ENCODE measurements around the gene SPRR3.
"Not testable (repeated sequence)": the region's sequence is repeated elsewhere in the genome, so short reads cannot be mapped to it uniquely, and the experiment has no call there.

SPRR3 gene

DNA sequence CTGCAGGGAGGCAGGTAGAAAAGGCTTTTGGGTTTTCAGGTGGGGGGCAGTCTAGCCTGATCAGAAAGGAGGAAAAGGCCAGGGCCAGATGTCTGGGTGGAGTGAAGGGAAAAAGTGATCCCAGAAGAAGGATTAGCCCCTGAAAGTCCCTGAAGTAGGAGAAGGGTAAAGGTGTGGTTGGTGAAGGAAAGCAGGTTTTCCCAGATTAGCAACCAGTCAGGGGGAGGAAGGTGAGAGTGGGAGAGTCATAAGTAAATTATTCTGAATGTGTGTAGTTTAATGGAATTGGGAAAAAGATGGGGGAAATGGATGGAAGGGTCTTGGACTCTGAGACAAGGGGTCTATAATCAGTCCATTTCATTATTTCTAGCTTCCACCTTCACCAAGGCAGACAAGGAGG lies 18.3 kb upstream of the SPRR3 start:
- no peak overlapping the region for H3K4me3 ChIP-seq (ENCODE audit: low read length)
- H3K9me3 ChIP-seq (ENCODE audit: control insufficient read depth, insufficient read depth, low read length), result no peaks in the 10 kb centered on the region
- no peak for DNase-seq (ENCODE audit: low read depth, low spot score)
- no peaks in the 10 kb centered on the region for H3K4me1 ChIP-seq (ENCODE audit: control insufficient read depth, insufficient read depth, low read length)
- no peaks in the 10 kb centered on the region for H3K27me3 ChIP-seq (ENCODE audit: control insufficient read depth, insufficient read depth, low read length)
- H3K27ac ChIP-seq (ENCODE audit: low read length), result no peak overlapping the region
- no peaks in the 10 kb centered on the region for H3K36me3 ChIP-seq (ENCODE audit: control insufficient read depth, insufficient read depth, low read length)

DNA sequence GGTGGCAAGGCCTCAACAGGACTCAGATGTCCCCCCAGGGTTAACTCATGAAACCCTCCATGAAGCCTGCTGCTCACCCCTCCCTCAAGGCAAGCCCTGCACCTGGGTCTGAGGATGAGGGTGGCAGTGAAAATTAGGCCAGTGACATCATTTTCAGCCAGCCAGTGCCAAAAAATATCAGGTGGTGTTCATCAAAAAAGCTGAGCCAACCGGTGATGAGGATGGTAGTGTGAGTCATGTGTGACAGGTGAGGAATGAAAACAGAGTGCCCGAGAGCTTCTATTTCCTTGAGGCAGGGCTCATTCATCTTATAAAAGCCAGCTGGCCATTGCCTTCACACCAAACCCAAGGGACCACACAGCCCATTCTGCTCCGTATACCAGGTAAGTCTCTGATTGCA lies 17.8 kb upstream of the SPRR3 start, which contains the start of gene SPRR1A:
Gene SPRR1A (plus strand): TSS at position 339 of the 400 bp plus-strand sequence. CDS start 1,150 bp downstream, outside the sequence.
- Histone ChIP-seq H3K27ac (ENCODE audit: low read length) (no peak within 1 kb of the TSS), H3K27me3 (ENCODE audit: control insufficient read depth, insufficient read depth, low read length) (no peaks in the 10 kb centered on the region), H3K36me3 (ENCODE audit: control insufficient read depth, insufficient read depth, low read length) (no peaks in the 10 kb centered on the region), H3K9me3 (ENCODE audit: control insufficient read depth, insufficient read depth, low read length) (no peaks in the 10 kb centered on the region), H3K4me1 (ENCODE audit: control insufficient read depth, insufficient read depth, low read length) (no peaks in the 10 kb centered on the region), H3K4me3 (ENCODE audit: low read length) (no peak within 1 kb of the TSS)
- DNase-seq (ENCODE audit: low read depth, low spot score), result no peak
- no CpG with 5 or more reads among the region's 3 CpGs for WGBS (ENCODE audit: insufficient coverage, insufficient read length)

DNA sequence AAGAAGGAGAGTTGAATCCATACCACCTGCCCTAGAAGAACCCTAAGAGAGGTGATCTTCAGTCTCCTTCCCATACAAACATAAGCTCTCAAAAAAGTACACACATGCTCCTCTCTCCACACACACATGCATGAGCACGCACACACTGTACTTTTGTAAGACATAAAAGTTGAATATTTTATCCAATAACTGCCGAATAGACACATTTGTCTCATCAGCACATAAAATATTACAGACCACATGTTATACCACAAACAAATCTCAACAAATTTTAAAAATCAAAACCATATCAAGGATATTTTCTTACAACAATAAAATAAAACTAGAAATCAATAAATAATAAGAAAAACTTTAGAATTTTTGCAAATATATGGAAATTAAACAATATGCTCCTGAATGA lies 15.0 kb upstream of the SPRR3 start:
- H3K4me3 ChIP-seq (ENCODE audit: low read length), result no peak overlapping the region
- no peaks in the 10 kb centered on the region for H3K36me3 ChIP-seq (ENCODE audit: control insufficient read depth, insufficient read depth, low read length)
- no CpG with 5 or more reads among the region's 2 CpGs for WGBS (ENCODE audit: insufficient coverage, insufficient read length)
- no peaks in the 10 kb centered on the region for H3K9me3 ChIP-seq (ENCODE audit: control insufficient read depth, insufficient read depth, low read length)
- no peak overlapping the region for H3K27ac ChIP-seq (ENCODE audit: low read length)
- H3K27me3 ChIP-seq (ENCODE audit: control insufficient read depth, insufficient read depth, low read length), result no peaks in the 10 kb centered on the region
- DNase-seq (ENCODE audit: low read depth, low spot score), result no peak
- no peaks in the 10 kb centered on the region for H3K4me1 ChIP-seq (ENCODE audit: control insufficient read depth, insufficient read depth, low read length)

DNA sequence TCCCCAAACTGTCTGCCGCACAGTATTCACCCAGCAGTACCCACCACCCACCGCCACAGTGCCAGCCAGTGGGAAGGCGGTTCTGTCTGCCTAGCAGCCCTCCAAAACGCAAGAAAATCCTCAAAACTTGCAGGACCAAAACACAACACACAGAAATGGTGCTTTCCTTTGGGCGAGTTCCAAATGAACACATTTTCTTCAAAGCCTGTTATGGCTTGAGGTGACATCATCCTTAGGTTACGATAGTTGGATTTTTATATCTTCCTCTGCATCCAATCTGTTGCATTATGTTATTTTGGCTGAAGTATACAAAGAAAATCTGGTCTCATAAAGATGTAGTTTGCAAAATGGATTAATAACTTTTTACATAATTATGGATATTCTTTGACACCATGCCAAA lies 8.4 kb upstream of the SPRR3 start:
- peaks cover 1% of the 10 kb centered on the region; the same call in 1 of the 2 replicates for H3K4me1 ChIP-seq (ENCODE audit: control insufficient read depth, insufficient read depth, low read length)
- no CpG with 5 or more reads among the region's 6 CpGs for WGBS (ENCODE audit: insufficient coverage, insufficient read length)
- H3K27ac ChIP-seq (ENCODE audit: low read length), result no peak overlapping the region
- no peak for DNase-seq (ENCODE audit: low read depth, low spot score)
- no peaks in the 10 kb centered on the region for H3K9me3 ChIP-seq (ENCODE audit: control insufficient read depth, insufficient read depth, low read length)
- H3K36me3 ChIP-seq (ENCODE audit: control insufficient read depth, insufficient read depth, low read length), result no peaks in the 10 kb centered on the region
- no peak overlapping the region for H3K4me3 ChIP-seq (ENCODE audit: low read length)
- H3K27me3 ChIP-seq (ENCODE audit: control insufficient read depth, insufficient read depth, low read length), result no peaks in the 10 kb centered on the region

DNA sequence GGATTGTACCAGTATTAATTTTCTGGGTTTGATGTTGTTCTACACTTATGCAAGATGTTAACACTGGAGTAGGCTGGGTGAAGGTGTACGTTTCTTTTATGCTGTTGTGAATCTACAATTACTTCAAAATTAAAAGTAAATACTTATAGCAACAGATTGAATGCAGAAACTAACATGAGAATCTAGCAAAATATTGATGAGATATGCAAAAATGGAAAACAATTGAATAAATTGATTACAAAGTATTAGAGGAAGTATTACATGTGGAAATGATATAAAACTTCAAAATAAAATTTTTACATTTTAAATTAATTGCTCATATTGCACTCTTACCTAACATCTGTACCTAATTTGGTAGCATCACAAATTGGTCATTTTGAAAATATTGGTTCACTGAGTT lies 5.7 kb upstream of the SPRR3 start:
- H3K4me1 ChIP-seq (ENCODE audit: control insufficient read depth, insufficient read depth, low read length), result peaks cover 1% of the 10 kb centered on the region; the same call in 1 of the 2 replicates
- no peak overlapping the region for H3K4me3 ChIP-seq (ENCODE audit: low read length)
- no peak overlapping the region for H3K27ac ChIP-seq (ENCODE audit: low read length)
- H3K36me3 ChIP-seq (ENCODE audit: control insufficient read depth, insufficient read depth, low read length), result no peaks in the 10 kb centered on the region
- no peaks in the 10 kb centered on the region for H3K9me3 ChIP-seq (ENCODE audit: control insufficient read depth, insufficient read depth, low read length)
- no peak for DNase-seq (ENCODE audit: low read depth, low spot score)
- H3K27me3 ChIP-seq (ENCODE audit: control insufficient read depth, insufficient read depth, low read length), result no peaks in the 10 kb centered on the region
- no CpG with 5 or more reads among the region's 1 CpG for WGBS (ENCODE audit: insufficient coverage, insufficient read length)

DNA sequence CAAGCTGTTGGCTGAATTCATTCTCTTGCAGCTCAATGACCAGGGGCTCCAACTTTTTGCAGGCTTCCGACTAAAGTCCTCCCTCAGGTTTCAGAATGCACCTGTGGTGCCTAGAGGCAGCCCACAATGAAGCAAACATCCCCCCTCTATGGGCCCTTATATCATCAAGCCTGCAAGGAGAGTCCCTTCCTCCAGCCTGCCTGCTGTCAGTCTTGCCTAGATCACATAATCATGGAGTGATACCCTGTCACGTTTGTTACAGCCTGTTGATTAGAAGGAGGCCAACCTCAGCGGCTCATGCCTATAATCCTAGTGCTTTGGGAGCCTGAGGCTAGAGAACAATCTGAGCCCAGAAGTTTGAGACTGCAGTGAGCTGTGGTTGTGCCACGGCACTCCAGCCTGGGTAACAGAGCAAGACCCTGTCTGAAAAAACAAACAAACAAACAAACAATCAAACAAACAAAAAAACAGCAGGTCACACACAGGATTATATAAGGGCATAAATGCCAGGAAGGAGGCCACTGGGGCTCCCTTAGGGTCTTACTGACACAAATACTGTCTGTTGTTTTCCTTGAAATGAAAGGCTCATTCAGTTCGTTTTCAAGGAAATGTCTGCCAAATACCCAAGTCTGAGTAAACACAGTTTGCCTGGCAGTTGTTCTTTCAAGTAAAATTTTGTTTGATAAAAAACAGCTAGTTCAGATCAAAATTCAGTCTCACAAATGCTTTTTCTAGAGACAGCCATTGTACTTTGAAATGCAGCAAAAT lies 4.7 kb upstream of the SPRR3 start:
- no CpG with 5 or more reads among the region's 5 CpGs for WGBS (ENCODE audit: insufficient coverage, insufficient read length)
- Histone ChIP-seq H3K27me3 (ENCODE audit: control insufficient read depth, insufficient read depth, low read length) (no peaks in the 10 kb centered on the region), H3K4me1 (ENCODE audit: control insufficient read depth, insufficient read depth, low read length) (peaks cover 1% of the 10 kb centered on the region; the same call in 1 of the 2 replicates), H3K4me3 (ENCODE audit: low read length) (no peak overlapping the region), H3K36me3 (ENCODE audit: control insufficient read depth, insufficient read depth, low read length) (no peaks in the 10 kb centered on the region), H3K9me3 (ENCODE audit: control insufficient read depth, insufficient read depth, low read length) (no peaks in the 10 kb centered on the region), H3K27ac (ENCODE audit: low read length) (no peak overlapping the region)
- DNase-seq (ENCODE audit: low read depth, low spot score), result no peak

DNA sequence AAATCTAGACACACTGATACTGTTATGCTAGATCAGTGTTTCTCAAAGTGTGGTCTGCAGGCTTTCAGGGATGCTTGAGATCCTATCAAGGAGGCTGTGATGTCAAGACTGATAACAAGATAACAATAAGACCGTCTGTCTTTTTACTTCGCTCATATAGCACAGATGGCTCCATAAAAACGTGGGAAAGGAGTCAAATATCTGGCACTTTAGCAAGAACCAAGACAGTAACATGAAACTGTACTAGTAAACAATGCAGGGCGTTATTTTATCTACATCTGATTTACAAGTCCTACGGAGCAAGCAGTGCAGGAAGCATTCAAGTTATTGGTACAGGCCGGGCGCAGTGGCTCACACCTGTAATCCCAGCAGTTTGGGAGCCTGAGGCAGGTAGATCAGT lies 3.6 kb upstream of the SPRR3 start:
- Histone ChIP-seq H3K9me3 (ENCODE audit: control insufficient read depth, insufficient read depth, low read length) (no peaks in the 10 kb centered on the region), H3K36me3 (ENCODE audit: control insufficient read depth, insufficient read depth, low read length) (no peaks in the 10 kb centered on the region), H3K4me3 (ENCODE audit: low read length) (no peak overlapping the region), H3K27me3 (ENCODE audit: control insufficient read depth, insufficient read depth, low read length) (no peaks in the 10 kb centered on the region), H3K4me1 (ENCODE audit: control insufficient read depth, insufficient read depth, low read length) (peaks cover 1% of the 10 kb centered on the region; the same call in 1 of the 2 replicates), H3K27ac (ENCODE audit: low read length) (no peak overlapping the region)
- no CpG with 5 or more reads among the region's 7 CpGs for WGBS (ENCODE audit: insufficient coverage, insufficient read length)
- no peak for DNase-seq (ENCODE audit: low read depth, low spot score)

DNA sequence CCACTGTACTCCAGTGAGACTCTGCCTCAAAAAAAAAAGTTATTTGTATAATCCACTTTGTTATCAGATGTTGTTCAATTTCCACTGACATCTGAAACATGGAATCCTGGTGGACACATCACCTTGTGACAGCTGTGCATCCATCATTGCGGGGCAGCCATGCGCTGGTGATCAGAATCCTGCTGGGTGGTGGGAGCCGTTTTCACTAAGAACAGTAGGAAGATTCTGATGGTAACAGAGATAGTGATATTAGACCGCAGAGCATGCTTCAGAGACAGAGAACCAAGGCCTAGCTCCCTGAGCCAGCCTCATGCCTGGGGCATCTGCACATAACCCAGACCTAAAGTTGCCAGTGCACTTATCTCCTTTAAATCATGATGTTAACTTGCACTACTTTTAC lies 3.1 kb upstream of the SPRR3 start:
- H3K27ac ChIP-seq (ENCODE audit: low read length), result no peak overlapping the region
- DNase-seq (ENCODE audit: low read depth, low spot score), result no peak
- 0 out of 2 replicates have a peak, but pooled peaks cover 1% of the 10 kb centered on the region for H3K4me1 ChIP-seq (ENCODE audit: control insufficient read depth, insufficient read depth, low read length)
- no CpG with 5 or more reads among the region's 4 CpGs for WGBS (ENCODE audit: insufficient coverage, insufficient read length)
- H3K27me3 ChIP-seq (ENCODE audit: control insufficient read depth, insufficient read depth, low read length), result no peaks in the 10 kb centered on the region
- no peak overlapping the region for H3K4me3 ChIP-seq (ENCODE audit: low read length)
- H3K9me3 ChIP-seq (ENCODE audit: control insufficient read depth, insufficient read depth, low read length), result no peaks in the 10 kb centered on the region
- no peaks in the 10 kb centered on the region for H3K36me3 ChIP-seq (ENCODE audit: control insufficient read depth, insufficient read depth, low read length)

DNA sequence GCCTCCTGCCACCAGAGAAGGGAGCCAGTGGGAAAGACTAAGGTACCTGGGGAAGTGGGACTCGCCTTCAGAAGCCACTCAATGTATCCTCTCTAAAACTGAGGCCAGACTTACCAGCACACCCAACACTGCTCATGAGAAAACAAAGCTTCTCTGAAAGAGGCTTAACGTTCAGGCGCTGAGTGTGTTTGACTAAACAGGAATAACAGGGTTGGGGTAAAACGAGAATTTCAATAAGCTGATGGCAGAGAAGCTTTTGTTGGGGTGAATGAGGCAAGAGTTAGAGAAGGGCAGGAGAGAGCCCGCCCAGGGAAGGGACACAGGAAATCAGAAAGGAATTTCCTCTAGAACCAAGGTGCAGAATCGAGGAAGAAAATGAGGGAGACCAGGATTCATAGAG lies 1.7 kb upstream of the SPRR3 start:
- Histone ChIP-seq H3K4me1 (ENCODE audit: control insufficient read depth, insufficient read depth, low read length) (0 out of 2 replicates have a peak, but pooled peaks cover 1% of the 10 kb centered on the region), H3K27ac (ENCODE audit: low read length) (no peak overlapping the region), H3K36me3 (ENCODE audit: control insufficient read depth, insufficient read depth, low read length) (no peaks in the 10 kb centered on the region), H3K9me3 (ENCODE audit: control insufficient read depth, insufficient read depth, low read length) (no peaks in the 10 kb centered on the region), H3K27me3 (ENCODE audit: control insufficient read depth, insufficient read depth, low read length) (no peaks in the 10 kb centered on the region), H3K4me3 (ENCODE audit: low read length) (no peak overlapping the region)
- WGBS (ENCODE audit: insufficient coverage, insufficient read length), result no CpG with 5 or more reads among the region's 6 CpGs
- no peak for DNase-seq (ENCODE audit: low read depth, low spot score)

DNA sequence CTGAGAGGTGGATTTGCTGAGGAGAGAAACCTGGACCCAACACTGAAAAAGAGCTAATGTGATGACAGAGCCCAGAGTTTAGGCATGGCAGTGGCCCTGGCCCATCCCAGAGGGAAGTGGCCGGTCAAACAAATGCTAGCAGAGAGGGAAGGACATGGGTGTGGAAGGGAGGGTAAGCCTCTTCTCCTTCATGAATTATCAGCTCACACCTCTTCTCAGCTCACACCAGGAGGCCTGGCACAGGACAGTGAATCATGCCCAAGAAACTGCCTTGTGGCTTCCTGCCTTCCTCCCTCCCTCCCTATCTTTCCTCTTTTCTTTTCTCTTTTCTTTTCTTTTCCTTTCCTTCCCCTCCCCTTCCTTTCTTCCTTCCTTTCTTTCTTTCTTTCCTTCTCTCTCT lies 1.3 kb upstream of the SPRR3 start:
- Histone ChIP-seq H3K9me3 (ENCODE audit: control insufficient read depth, insufficient read depth, low read length) (no peaks in the 10 kb centered on the region), H3K36me3 (ENCODE audit: control insufficient read depth, insufficient read depth, low read length) (no peaks in the 10 kb centered on the region), H3K4me3 (ENCODE audit: low read length) (no peak overlapping the region), H3K27ac (ENCODE audit: low read length) (no peak overlapping the region), H3K4me1 (ENCODE audit: control insufficient read depth, insufficient read depth, low read length) (0 out of 2 replicates have a peak, but pooled peaks cover 1% of the 10 kb centered on the region), H3K27me3 (ENCODE audit: control insufficient read depth, insufficient read depth, low read length) (no peaks in the 10 kb centered on the region)
- no peak for DNase-seq (ENCODE audit: low read depth, low spot score)
- no CpG with 5 or more reads among the region's 1 CpG for WGBS (ENCODE audit: insufficient coverage, insufficient read length)

DNA sequence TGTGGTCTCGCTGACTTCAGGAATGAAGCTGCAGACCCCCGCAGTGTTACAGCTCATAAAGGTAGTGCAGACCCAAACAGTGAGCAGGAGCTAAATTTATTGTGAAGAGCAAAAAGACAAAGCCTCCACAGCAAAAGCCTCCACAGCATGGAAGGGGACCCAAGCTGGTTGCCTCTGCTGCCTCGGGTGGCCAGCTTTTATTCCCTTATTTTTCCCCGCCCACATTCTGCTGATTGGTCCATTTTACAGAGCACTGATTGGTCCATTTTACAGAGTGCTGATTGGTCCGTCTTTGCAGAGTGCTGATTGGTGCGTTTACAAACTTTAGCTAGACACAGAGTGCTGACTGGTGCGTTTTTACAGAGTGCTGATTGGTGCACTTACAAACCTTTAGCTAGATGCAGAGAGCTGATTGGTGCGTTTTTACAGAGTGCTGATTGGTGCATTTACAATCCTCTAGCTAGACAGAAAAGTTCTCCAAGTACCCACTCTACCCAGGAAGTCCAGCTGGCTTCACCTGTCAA lies 9.7 kb downstream of the SPRR3 start:
- not testable (repeated sequence) for H3K27me3 ChIP-seq (ENCODE audit: control insufficient read depth, insufficient read depth, low read length); H3K36me3 ChIP-seq (ENCODE audit: control insufficient read depth, insufficient read depth, low read length); DNase-seq (ENCODE audit: low read depth, low spot score); H3K9me3 ChIP-seq (ENCODE audit: control insufficient read depth, insufficient read depth, low read length); H3K27ac ChIP-seq (ENCODE audit: low read length); H3K4me3 ChIP-seq (ENCODE audit: low read length); H3K4me1 ChIP-seq (ENCODE audit: control insufficient read depth, insufficient read depth, low read length)
- WGBS (ENCODE audit: insufficient coverage, insufficient read length), result no CpG with 5 or more reads among the region's 8 CpGs

Data from iPS DF 6.9 (cell line).